Natural killer cell (primary cell): ENCODE data around the gene ROS1. TPM values are rescaled to one million over a fixed set of nuclear protein-coding genes. Genes with fewer than 3 reads are reported as not detected.
A peak's percentile ranks its signal among the peaks of the same experiment; 100 is the strongest.
"Not testable (repeated sequence)": the region's sequence is repeated elsewhere in the genome, so short reads cannot be mapped to it uniquely, and the experiment has no call there.

Experiments
- ATAC-seq, 3 donors: fragments of 150-1000 bp in 2 of 3; fragments of 200-7000 bp in 1 of 3; cut with Tn5 transposase; 1 replicate in 1 of 3; 2 replicates in 2 of 3; pipeline ENCODE4 v1.10.0; 2021; ENCODE audit warnings: mild to moderate bottlenecking in 2 of 3, moderate library complexity in 2 of 3
- DNase-seq, 2 donors: peaks; one replicate each; pipeline versions ENCODE4 v3.0.0 to v3.0.0-alpha.2; 2013 to 2021; ENCODE audit warnings: mixed read lengths in 1 of 2
- H3K27ac ChIP-seq: one replicate; pipeline ENCODE4 v1.5.1; 2013; ENCODE audit warnings: mild to moderate bottlenecking, low read length
- H3K27me3 ChIP-seq: one replicate; pipeline ENCODE4 v1.6.1; 2013; ENCODE audit warnings: low read length; ENCODE audit not compliant: control insufficient read depth, insufficient read depth
- H3K36me3 ChIP-seq: one replicate; pipeline ENCODE4 v1.6.1; 2013; ENCODE audit warnings: low read length; ENCODE audit not compliant: control insufficient read depth, insufficient read depth
- H3K4me1 ChIP-seq: one replicate; pipeline ENCODE4 v1.6.1; 2013; ENCODE audit warnings: low read length; ENCODE audit not compliant: control insufficient read depth, insufficient read depth
- H3K4me3 ChIP-seq: one replicate; pipeline ENCODE4 v1.5.1; 2013; ENCODE audit warnings: low read length
- H3K9me3 ChIP-seq: one replicate; pipeline ENCODE4 v1.6.1; 2013; ENCODE audit warnings: low read length; ENCODE audit not compliant: control insufficient read depth, insufficient read depth
- H3K27ac Mint-ChIP-seq, 2 donors: one replicate each; pipeline ENCODE4 v1.8.0; 2022; ENCODE audit warnings: mild to moderate bottlenecking in 2 of 2, mixed read lengths in 2 of 2, moderate library complexity in 1 of 2
- H3K27me3 Mint-ChIP-seq, 2 donors: one replicate each; pipeline ENCODE4 v1.8.0; 2022; ENCODE audit warnings: low read depth in 2 of 2, mixed read lengths in 2 of 2
- H3K36me3 Mint-ChIP-seq: one replicate; pipeline ENCODE4 v1.8.0; 2022; ENCODE audit warnings: mixed read lengths
- H3K4me1 Mint-ChIP-seq, 2 donors: one replicate each; pipeline ENCODE4 v1.8.0; 2022; ENCODE audit warnings: mixed read lengths in 2 of 2
- H3K4me3 Mint-ChIP-seq: one replicate; pipeline ENCODE4 v1.8.0; 2022; ENCODE audit warnings: mild to moderate bottlenecking, moderate library complexity, mixed read lengths
- H3K9me3 Mint-ChIP-seq, 2 donors: one replicate each; pipeline ENCODE4 v1.8.0; 2022; ENCODE audit warnings: mixed read lengths in 2 of 2
- WGBS: methylation state at CpG from one replicate; pipeline ENCODE4 v1.1.7; 2013; ENCODE audit warnings: missing lambda C conversion rate; ENCODE audit not compliant: insufficient coverage; 5-methylcytosine and 5-hydroxymethylcytosine counted together
- intact Hi-C: fragments of 100-400 bp; cut with micrococcal nuclease; formaldehyde crosslinking; loops from one replicate; pipeline ENCODE4 v1.14.2; 2022
- total RNA-seq, 4 donors: library from RNA; stranded (reverse); fragments of 120-200 nt in 1 of 4; gene quantifications; one replicate each; pipeline versions ENCODE4 v1.2.3 to v1.2.4, GENCODE V29; 2013 to 2022
- TF ChIP-seq, protein P1 (sequence below): fragments of 200-600 bp; IDR thresholded peaks from one replicate; pipeline ENCODE4 v1.8.0; 2022; ENCODE audit warnings: antibody characterized with exemption

Gene ROS1
- total RNA-seq, 3 donors from 2014 or later (not counting 1 experiment from before 2014, with no cell fraction given): not detected

DNA sequence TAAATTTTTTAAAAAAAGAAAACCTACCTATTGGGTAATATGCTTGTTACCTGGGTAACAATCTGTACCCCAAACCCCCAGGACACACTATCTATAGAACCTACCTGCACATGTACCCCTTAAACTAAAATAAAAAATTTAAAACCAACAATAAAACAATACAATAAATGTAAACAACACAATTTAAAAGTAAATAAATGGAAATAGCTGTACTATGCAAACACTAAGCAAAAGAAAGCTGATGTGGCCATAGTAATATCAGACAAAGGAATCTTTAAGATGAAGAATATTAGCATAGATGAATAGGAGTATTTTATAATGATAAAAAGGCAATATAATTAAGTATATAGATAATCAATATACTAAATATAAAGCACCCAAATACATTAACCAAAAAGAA is 50.3 kb downstream of the ROS1 start:
- H3K27me3 Mint-ChIP-seq: peaks cover 0 to 30% of the 10 kb centered on the region in 2 donors

DNA sequence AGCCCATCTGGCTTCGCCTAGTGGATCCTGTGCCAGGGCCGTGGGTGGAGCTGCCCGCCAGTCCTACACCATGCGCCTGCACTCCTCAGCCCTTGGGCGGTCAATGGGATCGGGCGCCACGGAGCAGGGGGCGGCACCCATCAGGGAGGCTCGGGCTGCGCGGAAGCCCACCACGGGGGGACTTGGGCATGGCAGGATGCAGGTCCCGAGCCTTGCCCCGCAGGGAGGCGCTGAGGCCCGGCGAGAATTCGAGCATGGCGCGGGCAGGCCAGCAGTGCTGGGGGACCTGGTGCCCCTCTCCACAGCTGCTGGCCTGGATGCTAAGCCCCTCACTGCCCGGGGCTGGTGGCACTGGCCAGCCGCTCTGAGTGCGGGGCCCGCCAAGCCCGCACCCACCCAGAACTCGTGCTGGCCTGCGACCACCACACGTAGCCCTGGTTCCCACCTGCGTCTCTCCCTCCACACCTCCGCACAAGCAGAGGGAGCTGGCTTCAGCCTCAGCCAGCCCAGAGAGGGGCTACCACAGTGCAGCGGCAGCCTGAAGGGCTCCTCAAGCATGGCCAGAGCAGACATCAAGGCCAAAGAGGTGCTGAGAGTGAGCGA is 52.4 kb downstream of the ROS1 start:
- Histone ChIP-seq H3K4me1 (no peaks in the 10 kb centered on the region), H3K36me3 (no peaks in the 10 kb centered on the region), H3K27me3 (peaks cover 2% of the 10 kb centered on the region), H3K27ac (no peak overlapping the region), H3K4me3 (no peak overlapping the region), H3K9me3 (no peaks in the 10 kb centered on the region)
- no peak for ATAC-seq
- Mint-ChIP-seq H3K27me3 (peaks cover 2 to 23% of the 10 kb centered on the region in 2 donors), H3K27ac (no peak overlapping the region), H3K9me3 (peaks cover 0 to 4% of the 10 kb centered on the region in 2 donors), H3K36me3 (no peaks in the 10 kb centered on the region), H3K4me1 (peaks cover 9% of the 10 kb centered on the region in 2 donors), H3K4me3 (no peak overlapping the region)
- WGBS: 96% methylated on average over 33 of the region's 33 CpGs
- DNase-seq: no peak
- TF ChIP-seq, protein P1, sequence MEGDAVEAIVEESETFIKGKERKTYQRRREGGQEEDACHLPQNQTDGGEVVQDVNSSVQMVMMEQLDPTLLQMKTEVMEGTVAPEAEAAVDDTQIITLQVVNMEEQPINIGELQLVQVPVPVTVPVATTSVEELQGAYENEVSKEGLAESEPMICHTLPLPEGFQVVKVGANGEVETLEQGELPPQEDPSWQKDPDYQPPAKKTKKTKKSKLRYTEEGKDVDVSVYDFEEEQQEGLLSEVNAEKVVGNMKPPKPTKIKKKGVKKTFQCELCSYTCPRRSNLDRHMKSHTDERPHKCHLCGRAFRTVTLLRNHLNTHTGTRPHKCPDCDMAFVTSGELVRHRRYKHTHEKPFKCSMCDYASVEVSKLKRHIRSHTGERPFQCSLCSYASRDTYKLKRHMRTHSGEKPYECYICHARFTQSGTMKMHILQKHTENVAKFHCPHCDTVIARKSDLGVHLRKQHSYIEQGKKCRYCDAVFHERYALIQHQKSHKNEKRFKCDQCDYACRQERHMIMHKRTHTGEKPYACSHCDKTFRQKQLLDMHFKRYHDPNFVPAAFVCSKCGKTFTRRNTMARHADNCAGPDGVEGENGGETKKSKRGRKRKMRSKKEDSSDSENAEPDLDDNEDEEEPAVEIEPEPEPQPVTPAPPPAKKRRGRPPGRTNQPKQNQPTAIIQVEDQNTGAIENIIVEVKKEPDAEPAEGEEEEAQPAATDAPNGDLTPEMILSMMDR: no peak
- intact Hi-C loops: no loop called here

More for the DNA sequence above, 50.3 kb downstream of the ROS1 start:
- H3K27ac ChIP-seq: no peak overlapping the region
- Mint-ChIP-seq H3K36me3 (no peaks in the 10 kb centered on the region), H3K4me3 (no peak overlapping the region), H3K27ac (no peak overlapping the region), H3K4me1 (peaks cover 9% of the 10 kb centered on the region in 2 donors), H3K9me3 (peaks cover 0 to 4% of the 10 kb centered on the region in 2 donors)
- DNase-seq (no peak), ATAC-seq (no peak)
- no peaks in the 10 kb centered on the region for H3K9me3 ChIP-seq
- TF ChIP-seq, protein P1: no peak
- intact Hi-C loops: no loop called here
- peaks cover 2% of the 10 kb centered on the region for H3K27me3 ChIP-seq
- H3K4me3 ChIP-seq: no peak overlapping the region
- H3K4me1 ChIP-seq: no peaks in the 10 kb centered on the region
- no peaks in the 10 kb centered on the region for H3K36me3 ChIP-seq

DNA sequence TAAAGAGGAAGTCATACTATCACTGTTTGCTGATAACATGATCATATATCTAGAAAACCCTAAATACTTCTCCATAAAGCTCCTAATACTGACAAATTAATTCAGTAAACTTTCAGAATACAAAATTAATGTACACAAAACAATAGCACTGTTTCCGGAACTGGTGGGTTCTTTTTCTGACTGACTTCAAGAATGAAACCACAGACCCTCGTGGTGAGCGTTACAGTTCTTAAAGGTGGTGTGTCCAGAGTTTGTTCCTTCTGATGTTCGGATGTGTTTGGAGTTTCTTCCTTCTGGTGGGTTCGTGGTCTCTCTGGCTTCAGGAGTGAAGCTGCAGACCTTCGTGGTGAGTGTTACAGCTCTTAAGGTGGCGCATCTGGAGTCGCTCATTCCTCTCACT is 53.5 kb downstream of the ROS1 start:
- H3K9me3 ChIP-seq, ATAC-seq, H3K27ac ChIP-seq, H3K4me1 Mint-ChIP-seq, H3K36me3 Mint-ChIP-seq, DNase-seq, H3K27ac Mint-ChIP-seq, H3K36me3 ChIP-seq, H3K4me1 ChIP-seq, H3K27me3 ChIP-seq, H3K9me3 Mint-ChIP-seq, H3K4me3 ChIP-seq, intact Hi-C loops: not testable (repeated sequence)
- Mint-ChIP-seq H3K27me3 (peaks cover 2 to 21% of the 10 kb centered on the region in 2 donors), H3K4me3 (peak overlapping the region; percentile 70)
- WGBS: 44% methylated on average over 8 of the region's 8 CpGs

DNA sequence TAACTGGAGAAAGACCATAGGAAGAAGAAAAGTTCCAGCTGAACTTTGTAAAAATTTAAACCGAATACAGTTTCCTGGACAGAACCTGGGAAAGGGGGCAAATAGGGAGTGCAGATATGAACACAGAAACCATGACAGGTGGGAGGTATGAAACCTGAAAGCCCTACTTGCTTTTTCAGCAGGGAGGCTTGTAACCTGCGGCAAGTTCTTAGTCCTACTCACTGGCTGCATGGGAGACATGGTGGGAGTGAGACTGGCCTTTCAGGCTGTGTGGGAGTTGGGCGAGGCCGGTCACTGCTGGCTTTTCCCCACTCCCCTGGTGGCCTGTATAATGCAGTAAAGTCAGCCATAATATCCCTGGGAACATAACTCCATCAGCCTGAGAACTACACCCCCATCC is 54.2 kb downstream of the ROS1 start:
- H3K27me3 Mint-ChIP-seq: peaks cover 2 to 28% of the 10 kb centered on the region in 2 donors
- H3K27ac Mint-ChIP-seq: no peak overlapping the region
- DNase-seq (no peak), ATAC-seq (no peak)
- no peaks in the 10 kb centered on the region for H3K4me1 ChIP-seq
- intact Hi-C loops: no loop called here
- H3K27ac ChIP-seq: no peak overlapping the region
- H3K4me1 Mint-ChIP-seq: peaks cover 9% of the 10 kb centered on the region in 2 donors
- peaks cover 0 to 4% of the 10 kb centered on the region in 2 donors for H3K9me3 Mint-ChIP-seq
- 98% methylated on average over 4 of the region's 4 CpGs for WGBS
- H3K4me3 Mint-ChIP-seq: no peak overlapping the region
- TF ChIP-seq, protein P1: no peak
- no peaks in the 10 kb centered on the region for H3K36me3 Mint-ChIP-seq
- H3K27me3 ChIP-seq: no peaks in the 10 kb centered on the region
- H3K36me3 ChIP-seq: no peaks in the 10 kb centered on the region
- no peak overlapping the region for H3K4me3 ChIP-seq
- no peaks in the 10 kb centered on the region for H3K9me3 ChIP-seq
